CD4-positive, alpha-beta T cell (primary cell): ENCODE data around the gene PHACTR4. TPM values are rescaled to one million over a fixed set of nuclear protein-coding genes. Genes with fewer than 3 reads are reported as not detected.

ENCODE experiments used
- ATAC-seq: fragments of 200-7000 bp; cut with Tn5 transposase; one replicate; pipeline ENCODE4 v1.10.0; 2022; ENCODE audit warnings: mild to moderate bottlenecking; ENCODE audit not compliant: poor library complexity
- CTCF ChIA-PET: fragments of 350-600 bp; sonication (Branson Sonifier 250); formaldehyde crosslinking; loops from one replicate; lab custom pipeline; 2021; ENCODE audit warnings: antibody characterized with exemption, inconsistent platforms; lab: Charles Lee
- POLR2A ChIA-PET: fragments of 350-600 bp; sonication (Branson Sonifier 250); formaldehyde crosslinking; loops from one replicate; lab custom pipeline; 2021; ENCODE audit warnings: antibody characterized with exemption, inconsistent platforms; lab: Charles Lee
- DNase-seq, 14 experiments: peaks; one replicate each; pipeline ENCODE4 v3.0.0-alpha.2; 2013 to 2020; ENCODE audit warnings: mixed read lengths in 2 of 14
- H3K27ac ChIP-seq, 2 donors: one replicate each; pipeline versions ENCODE4 v1.5.1 to v1.7.0; 2013; ENCODE audit warnings: low read length in 2 of 2, low read depth in 1 of 2, mild to moderate bottlenecking in 1 of 2
- H3K27me3 ChIP-seq, 2 experiments: 1 replicate in 1 of 2; 2 replicates in 1 of 2; pipeline versions ENCODE4 v1.6.1 to v1.7.0; 2013; ENCODE audit warnings: low read length in 2 of 2, control low read depth in 1 of 2, mild to moderate bottlenecking in 1 of 2, moderate library complexity in 1 of 2; ENCODE audit not compliant: insufficient read depth in 2 of 2, control insufficient read depth in 1 of 2
- H3K36me3 ChIP-seq: one replicate; pipeline ENCODE4 v1.6.1; 2013; ENCODE audit warnings: low read length, control low read depth; ENCODE audit not compliant: insufficient read depth
- H3K4me1 ChIP-seq: one replicate; pipeline ENCODE4 v1.6.1; 2013; ENCODE audit warnings: low read length, control low read depth; ENCODE audit not compliant: insufficient read depth
- H3K4me3 ChIP-seq: one replicate; pipeline ENCODE4 v1.5.1; 2013; ENCODE audit warnings: mild to moderate bottlenecking, low read length, moderate library complexity
- H3K9me3 ChIP-seq, 2 experiments: 1 replicate in 1 of 2; 2 replicates in 1 of 2; pipeline versions ENCODE4 v1.6.1 to v1.7.0; 2013; ENCODE audit warnings: low read length in 2 of 2, mild to moderate bottlenecking in 2 of 2, control low read depth in 1 of 2, moderate library complexity in 1 of 2; ENCODE audit not compliant: control insufficient read depth in 1 of 2, insufficient read depth in 1 of 2
- H3K27ac Mint-ChIP-seq: one replicate; pipeline ENCODE4 v1.8.0; 2020; ENCODE audit warnings: mixed read lengths
- H3K27me3 Mint-ChIP-seq: one replicate; pipeline ENCODE4 v1.8.0; 2021; ENCODE audit warnings: mixed read lengths
- H3K36me3 Mint-ChIP-seq: one replicate; pipeline ENCODE4 v1.8.0; 2021; ENCODE audit warnings: low read depth, mixed read lengths
- H3K4me1 Mint-ChIP-seq: one replicate; pipeline ENCODE4 v1.8.0; 2021; ENCODE audit warnings: low read depth, mixed read lengths
- H3K4me3 Mint-ChIP-seq: one replicate; pipeline ENCODE4 v1.8.0; 2020; ENCODE audit warnings: mild to moderate bottlenecking, mixed read lengths
- H3K9me3 Mint-ChIP-seq: one replicate; pipeline ENCODE4 v1.8.0; 2020; ENCODE audit warnings: mixed read lengths
- intact Hi-C, 2 experiments: fragments of 100-400 bp; cut with DNase I in 1 of 2; cut with micrococcal nuclease in 1 of 2; formaldehyde crosslinking; loops; one replicate each; pipeline versions ENCODE4 v1.15.1 to v1.9.0; 2023 to 2025; cut with DNase I, micrococcal nuclease
- total RNA-seq, 174 experiments: library from RNA in 2 of 174; stranded (reverse) in 2 of 174; gene quantifications; one replicate each; pipeline ENCODE4 v1.2.3 and lab custom pipeline; 2021 to 2026
- TF ChIP-seq, protein P1 (sequence below): fragments of 200-600 bp; IDR thresholded peaks from one replicate; pipeline ENCODE4 v1.8.0; 2022; ENCODE audit warnings: antibody characterized with exemption, mild to moderate bottlenecking

PHACTR4 gene
- total RNA-seq, 2 experiments from 2014 or later, result 26.0 to 26.3 TPM

DNA sequence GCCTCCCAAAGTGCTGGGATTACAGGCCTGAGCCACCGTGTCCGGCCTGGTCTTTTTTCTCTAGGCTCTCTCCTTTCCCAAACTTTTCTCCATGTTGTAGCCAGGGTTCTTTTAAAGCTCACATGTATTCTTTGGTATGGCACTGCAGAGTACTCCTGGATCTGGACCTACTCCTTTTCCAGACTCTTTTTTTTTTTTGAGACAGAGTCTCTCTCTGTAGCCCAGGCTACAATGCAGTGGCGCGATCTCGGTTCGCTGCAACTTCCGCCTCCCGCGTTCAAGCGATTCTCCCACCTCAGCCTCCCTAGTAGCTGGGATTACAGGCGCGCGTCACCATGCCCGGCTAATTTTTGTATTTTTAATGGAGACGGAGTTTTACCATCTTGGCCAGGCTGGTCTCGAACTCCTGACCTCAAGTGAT lies 41.3 kb upstream of the PHACTR4 start:
- peak overlapping the region; percentile 94 for H3K4me3 Mint-ChIP-seq
- H3K36me3 Mint-ChIP-seq, result peaks cover 44% of the 10 kb centered on the region
- H3K9me3 ChIP-seq, result no peaks in the 10 kb centered on the region
- peak in 4 of 14 experiments; percentile 2 to 31 (median 12) for DNase-seq
- H3K4me3 ChIP-seq, result peak overlapping the region; percentile 67
- no peaks in the 10 kb centered on the region for H3K27me3 ChIP-seq
- CTCF ChIA-PET, result interaction anchor here (1.2 to 3.4 kb wide), 4 partner anchors 32 to 854 kb away, joined by 3 to 27 read pairs (median 6); partner anchors contain the start of gene SRSF4
- H3K27ac ChIP-seq, result peak overlapping the region; percentile 90 to 93
- TF ChIP-seq, protein P1, sequence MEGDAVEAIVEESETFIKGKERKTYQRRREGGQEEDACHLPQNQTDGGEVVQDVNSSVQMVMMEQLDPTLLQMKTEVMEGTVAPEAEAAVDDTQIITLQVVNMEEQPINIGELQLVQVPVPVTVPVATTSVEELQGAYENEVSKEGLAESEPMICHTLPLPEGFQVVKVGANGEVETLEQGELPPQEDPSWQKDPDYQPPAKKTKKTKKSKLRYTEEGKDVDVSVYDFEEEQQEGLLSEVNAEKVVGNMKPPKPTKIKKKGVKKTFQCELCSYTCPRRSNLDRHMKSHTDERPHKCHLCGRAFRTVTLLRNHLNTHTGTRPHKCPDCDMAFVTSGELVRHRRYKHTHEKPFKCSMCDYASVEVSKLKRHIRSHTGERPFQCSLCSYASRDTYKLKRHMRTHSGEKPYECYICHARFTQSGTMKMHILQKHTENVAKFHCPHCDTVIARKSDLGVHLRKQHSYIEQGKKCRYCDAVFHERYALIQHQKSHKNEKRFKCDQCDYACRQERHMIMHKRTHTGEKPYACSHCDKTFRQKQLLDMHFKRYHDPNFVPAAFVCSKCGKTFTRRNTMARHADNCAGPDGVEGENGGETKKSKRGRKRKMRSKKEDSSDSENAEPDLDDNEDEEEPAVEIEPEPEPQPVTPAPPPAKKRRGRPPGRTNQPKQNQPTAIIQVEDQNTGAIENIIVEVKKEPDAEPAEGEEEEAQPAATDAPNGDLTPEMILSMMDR, result no peak
- peak overlapping the region; percentile 88 for H3K27ac Mint-ChIP-seq
- peaks cover 34% of the 10 kb centered on the region for H3K4me1 Mint-ChIP-seq
- intact Hi-C loops, result loop anchor here in 1 of 2 experiments (2.0 to 5.0 kb wide), 4 partner anchors 69 to 409 kb away; partner anchors contain the start of genes DNAJC8, EYA3, SESN2 and YTHDF2
- H3K9me3 Mint-ChIP-seq, result no peaks in the 10 kb centered on the region
- peaks cover 5% of the 10 kb centered on the region for H3K27me3 Mint-ChIP-seq
- POLR2A ChIA-PET, result interaction anchor here (0.6 to 2.3 kb wide), 35 partner anchors 9 to 853 kb away, joined by 3 to 88 read pairs (median 5); partner anchors contain the start of genes ATP5IF1, EPB41, EYA3 and GMEB1
- ATAC-seq, result no peak
- peaks cover 25% of the 10 kb centered on the region for H3K4me1 ChIP-seq
- H3K36me3 ChIP-seq, result peaks cover 25% of the 10 kb centered on the region

GRCh38 chr1:28329395-28330153 lies 40.0 kb upstream of the PHACTR4 start:
- H3K4me1 Mint-ChIP-seq, result peaks cover 35% of the 10 kb centered on the region
- Histone ChIP-seq H3K4me3 (peak overlapping the region; percentile 67), H3K4me1 (peaks cover 25% of the 10 kb centered on the region), H3K36me3 (peaks cover 37% of the 10 kb centered on the region), H3K27ac (peak overlapping the region; percentile 90 to 93), H3K9me3 (no peaks in the 10 kb centered on the region), H3K27me3 (no peaks in the 10 kb centered on the region)
- TF ChIP-seq, protein P1, result no peak
- ATAC-seq, result peak; percentile 21
- H3K27me3 Mint-ChIP-seq, result no peaks in the 10 kb centered on the region
- peaks cover 57% of the 10 kb centered on the region for H3K36me3 Mint-ChIP-seq
- POLR2A ChIA-PET, result interaction anchor here (0.5 to 2.3 kb wide), 31 partner anchors 10 to 852 kb away, joined by 3 to 88 read pairs (median 6); partner anchors contain the start of genes ATP5IF1, EPB41, EYA3 and GMEB1
- H3K27ac Mint-ChIP-seq, result peak overlapping the region; percentile 88
- DNase-seq, result peak in 10 of 14 experiments; percentile 17 to 73 (median 36)
- intact Hi-C loops, result loop anchor here (1.0 to 5.0 kb wide), 7 partner anchors 39 to 408 kb away; partner anchors contain the start of genes DNAJC8 (in 1 of the 2), EYA3 (in 1 of the 2), PHACTR4 (in 1 of the 2) and SESN2 (in 1 of the 2)
- H3K4me3 Mint-ChIP-seq, result peak overlapping the region; percentile 94
- no peaks in the 10 kb centered on the region for H3K9me3 Mint-ChIP-seq
- CTCF ChIA-PET, result interaction anchor here (1.2 to 3.4 kb wide), 4 partner anchors 30 to 852 kb away, joined by 3 to 27 read pairs (median 6); partner anchors contain the start of gene SRSF4

DNA sequence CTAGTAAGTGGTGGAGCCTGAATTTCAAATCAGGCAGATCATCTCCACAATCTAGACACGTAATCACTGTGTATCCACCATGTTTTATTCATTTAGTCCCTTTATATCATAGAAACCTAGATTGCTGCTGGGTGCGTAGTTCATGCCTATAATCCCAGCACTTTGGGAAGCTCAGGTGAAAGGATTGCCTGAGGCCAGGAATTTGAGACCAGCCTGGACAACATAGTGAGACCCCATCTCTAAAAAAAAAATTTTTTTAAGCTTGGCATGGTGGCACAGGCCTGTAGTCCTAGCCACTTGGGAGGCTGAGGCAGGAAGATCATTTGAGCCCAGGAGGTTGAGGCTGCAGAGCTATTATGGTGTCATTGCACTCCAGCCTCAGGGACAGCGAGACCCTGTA lies 30.6 kb upstream of the PHACTR4 start:
- ChIA-PET POLR2A (interaction anchor here (1.7 kb wide), 1 partner anchor 10 kb away, joined by 6 read pairs; the partner anchor contains the start of gene MED18), CTCF (no interaction called here)
- no peaks in the 10 kb centered on the region for H3K27me3 ChIP-seq
- H3K36me3 ChIP-seq, result peaks cover 19% of the 10 kb centered on the region
- no peak overlapping the region for H3K4me3 ChIP-seq
- no peak overlapping the region for H3K4me3 Mint-ChIP-seq
- intact Hi-C loops, result no loop called here
- H3K27ac Mint-ChIP-seq, result no peak overlapping the region
- no peaks in the 10 kb centered on the region for H3K9me3 Mint-ChIP-seq
- H3K4me1 ChIP-seq, result no peaks in the 10 kb centered on the region
- TF ChIP-seq, protein P1, result no peak
- H3K27me3 Mint-ChIP-seq, result no peaks in the 10 kb centered on the region
- H3K4me1 Mint-ChIP-seq, result no peaks in the 10 kb centered on the region
- H3K9me3 ChIP-seq, result no peaks in the 10 kb centered on the region
- peaks cover 21% of the 10 kb centered on the region for H3K36me3 Mint-ChIP-seq
- no peak for ATAC-seq
- H3K27ac ChIP-seq, result no peak overlapping the region
- DNase-seq, result no peak
